Neutrophil (primary cell): Measurements from ENCODE around the gene EEF2KMT.
"Not testable (repeated sequence)": the region's sequence is repeated elsewhere in the genome, so short reads cannot be mapped to it uniquely, and the experiment has no call there.

ENCODE experiments used
- H3K27ac ChIP-seq: fragments of 200-600 bp; sonication (generic); 2 replicates; pipeline ENCODE4 v1.5.1; 2016; ENCODE audit warnings: mild to moderate bottlenecking, moderate library complexity
- H3K27me3 ChIP-seq: fragments of 200-600 bp; sonication (generic); 2 replicates; pipeline ENCODE4 v1.6.0; 2016; ENCODE audit warnings: mild to moderate bottlenecking
- H3K36me3 ChIP-seq: fragments of 200-600 bp; sonication (generic); 2 replicates; pipeline ENCODE4 v1.5.1; 2017
- H3K4me1 ChIP-seq, 2 experiments: fragments of 200-600 bp in 1 of 2; sonication (generic) in 1 of 2; 1 replicate in 1 of 2; 2 replicates in 1 of 2; pipeline versions ENCODE4 v1.5.1 to v1.6.1; 2013 to 2016; ENCODE audit warnings: low read depth in 1 of 2, low read length in 1 of 2, mild to moderate bottlenecking in 1 of 2, moderate library complexity in 1 of 2; ENCODE audit not compliant: control insufficient read depth in 1 of 2, insufficient read depth in 1 of 2
- H3K4me3 ChIP-seq, 2 experiments: fragments of 200-600 bp in 1 of 2; sonication (generic) in 1 of 2; 1 replicate in 1 of 2; 2 replicates in 1 of 2; pipeline ENCODE4 v1.5.1; 2013 to 2016; ENCODE audit warnings: low read depth in 1 of 2, low read length in 1 of 2, mild to moderate bottlenecking in 1 of 2, moderate library complexity in 1 of 2
- H3K9me3 ChIP-seq: fragments of 200-600 bp; sonication (generic); 2 replicates; pipeline ENCODE4 v1.5.1; 2016
- CTCF ChIP-seq: fragments of 200-600 bp; sonication (generic); IDR thresholded peaks from 2 replicates; pipeline ENCODE4 v1.5.1; 2016; ENCODE audit warnings: antibody characterized with exemption

Gene EEF2KMT

GRCh38 chr16:5097470-5098220, at the start of gene EEF2KMT:
TSS of gene EEF2KMT (minus strand) at chr16:5097795. CDS start at chr16:5097739, 56 bp downstream.
- H3K36me3 ChIP-seq, H3K9me3 ChIP-seq: not testable (repeated sequence)
- peak; percentile 14 for TF ChIP-seq CTCF
- Histone ChIP-seq H3K27ac (peak within 1 kb of the TSS; percentile 86), H3K4me1 (peaks cover 11 to 12% of the 10 kb centered on the region in 2 experiments), H3K4me3 (peak within 1 kb of the TSS; percentile 64 to 77), H3K27me3 (peaks cover 42% of the 10 kb centered on the region)

- H3K27ac ChIP-seq, H3K9me3 ChIP-seq, H3K4me1 ChIP-seq, H3K27me3 ChIP-seq, H3K36me3 ChIP-seq, H3K4me3 ChIP-seq: not testable (repeated sequence)
Observed at GRCh38 chr16:5144621-5144956, 47.0 kb upstream of the EEF2KMT start.

- H3K9me3 ChIP-seq, result no peaks in the 10 kb centered on the region
- no peak for TF ChIP-seq CTCF
- H3K4me3 ChIP-seq, result no peak overlapping the region
- no peaks in the 10 kb centered on the region for H3K27me3 ChIP-seq
- no peak overlapping the region for H3K27ac ChIP-seq
- no peaks in the 10 kb centered on the region for H3K4me1 ChIP-seq
- H3K36me3 ChIP-seq, result no peaks in the 10 kb centered on the region
Observed at GRCh38 chr16:5143761-5144620, 46.4 kb upstream of the EEF2KMT start.

GRCh38 chr16:5140151-5140550, 42.6 kb upstream of the EEF2KMT start:
- H3K4me3 ChIP-seq, H3K4me1 ChIP-seq, H3K9me3 ChIP-seq, H3K27ac ChIP-seq, H3K36me3 ChIP-seq: not testable (repeated sequence)
- peaks cover 12% of the 10 kb centered on the region for H3K27me3 ChIP-seq

- H3K4me3 ChIP-seq, H3K4me1 ChIP-seq, H3K27ac ChIP-seq, H3K36me3 ChIP-seq, H3K9me3 ChIP-seq: not testable (repeated sequence)
- peaks cover 48% of the 10 kb centered on the region for H3K27me3 ChIP-seq
Observed at GRCh38 chr16:5134739-5135452, 37.3 kb upstream of the EEF2KMT start.

GRCh38 chr16:5132915-5133600, 35.5 kb upstream of the EEF2KMT start:
- H3K4me3 ChIP-seq, H3K9me3 ChIP-seq, H3K36me3 ChIP-seq, H3K4me1 ChIP-seq, H3K27ac ChIP-seq: not testable (repeated sequence)
- peaks cover 53% of the 10 kb centered on the region for H3K27me3 ChIP-seq

- H3K9me3 ChIP-seq, H3K36me3 ChIP-seq: not testable (repeated sequence)
Observed at GRCh38 chr16:5131467-5132004, 33.9 kb upstream of the EEF2KMT start.

GRCh38 chr16:5117300-5118087, 19.9 kb upstream of the EEF2KMT start:
- H3K36me3 ChIP-seq, H3K9me3 ChIP-seq, H3K27ac ChIP-seq, H3K4me3 ChIP-seq, H3K4me1 ChIP-seq: not testable (repeated sequence)
- H3K27me3 ChIP-seq, result peaks cover 68% of the 10 kb centered on the region

More at GRCh38 chr16:5131467-5132004, 33.9 kb upstream of the EEF2KMT start:
- not testable (repeated sequence) for H3K27ac ChIP-seq, H3K4me3 ChIP-seq, H3K4me1 ChIP-seq
- peaks cover 50% of the 10 kb centered on the region for H3K27me3 ChIP-seq

- H3K4me1 ChIP-seq, H3K9me3 ChIP-seq, H3K36me3 ChIP-seq, H3K4me3 ChIP-seq, H3K27ac ChIP-seq: not testable (repeated sequence)
- H3K27me3 ChIP-seq, result peaks cover 66% of the 10 kb centered on the region
Observed at GRCh38 chr16:5116780-5117295, 19.2 kb upstream of the EEF2KMT start.

- H3K27ac ChIP-seq, H3K9me3 ChIP-seq: not testable (repeated sequence)
Observed at GRCh38 chr16:5110933-5111332, 13.3 kb upstream of the EEF2KMT start.

More at GRCh38 chr16:5110933-5111332, 13.3 kb upstream of the EEF2KMT start:
- H3K4me1 ChIP-seq, H3K36me3 ChIP-seq, H3K4me3 ChIP-seq: not testable (repeated sequence)
- H3K27me3 ChIP-seq, result peaks cover 36% of the 10 kb centered on the region
